Kidney epithelial cell (primary cell): Measurements from ENCODE around the gene ZNF236. TPM values are rescaled to one million over a fixed set of nuclear protein-coding genes. Genes with fewer than 3 reads are reported as not detected.

Source experiments
- DNase-seq: peaks from one replicate; pipeline ENCODE4 v3.0.0-alpha.2; 2010; ENCODE audit warnings: low read depth
- H3K27me3 ChIP-seq: 2 replicates; pipeline ENCODE4 v1.6.0; 2011; ENCODE audit warnings: low read length; ENCODE audit not compliant: control insufficient read depth, insufficient read depth
- H3K36me3 ChIP-seq: 2 replicates; pipeline ENCODE4 v1.5.1; 2011; ENCODE audit warnings: low read length; ENCODE audit not compliant: control insufficient read depth, insufficient read depth
- H3K4me3 ChIP-seq: 2 replicates; pipeline ENCODE4 v1.5.1; 2011; ENCODE audit warnings: low read depth, mild to moderate bottlenecking, control low read depth, low read length
- CTCF ChIP-seq: IDR thresholded peaks from 2 replicates; pipeline ENCODE4 v1.5.1; 2011; ENCODE audit warnings: mild to moderate bottlenecking, moderate library complexity, low read length, control low read depth, inconsistent platforms; ENCODE audit not compliant: insufficient read depth, poor library complexity, severe bottlenecking
- total RNA-seq: library from RNA; depleted of rRNA; stranded (reverse); fragments of >200 nt; gene quantifications from 2 replicates; pipeline ENCODE4 v1.2.3, GENCODE V29; 2015

The ZNF236 gene
- total RNA-seq, 1 donor from 2014 or later, result 7.8 TPM

- Histone ChIP-seq H3K4me3 (no peak overlapping the region), H3K27me3 (no peaks in the 10 kb centered on the region), H3K36me3 (peaks cover 1% of the 10 kb centered on the region)
- no peak for DNase-seq
- TF ChIP-seq CTCF, result no peak
Observed at GRCh38 chr18:77012120-77012519, 189.8 kb downstream of the ZNF236 start.

GRCh38 chr18:77012806-77013541 lies 190.6 kb downstream of the ZNF236 start:
- H3K4me3 ChIP-seq, result no peak overlapping the region
- no peaks in the 10 kb centered on the region for H3K27me3 ChIP-seq
- no peak for DNase-seq
- peaks cover 2% of the 10 kb centered on the region for H3K36me3 ChIP-seq
- TF ChIP-seq CTCF, result no peak

GRCh38 chr18:77013811-77014521 lies 191.6 kb downstream of the ZNF236 start:
- Histone ChIP-seq H3K36me3 (peaks cover 2% of the 10 kb centered on the region), H3K27me3 (no peaks in the 10 kb centered on the region), H3K4me3 (no peak overlapping the region)
- no peak for TF ChIP-seq CTCF
- DNase-seq, result no peak

GRCh38 chr18:77014538-77014937 lies 192.2 kb downstream of the ZNF236 start:
- Histone ChIP-seq H3K4me3 (no peak overlapping the region), H3K36me3 (peaks cover 2% of the 10 kb centered on the region), H3K27me3 (no peaks in the 10 kb centered on the region)
- TF ChIP-seq CTCF, result no peak
- no peak for DNase-seq

- TF ChIP-seq CTCF, result no peak
- Histone ChIP-seq H3K4me3 (no peak overlapping the region), H3K27me3 (no peaks in the 10 kb centered on the region), H3K36me3 (peaks cover 2% of the 10 kb centered on the region)
- DNase-seq, result no peak
Observed at GRCh38 chr18:77015169-77015568, 192.8 kb downstream of the ZNF236 start.
